Liver (tissue), 9 donors: Measurements from ENCODE around the gene RHOU. TPM values are rescaled to one million over a fixed set of nuclear protein-coding genes. Genes with fewer than 3 reads are reported as not detected.

ENCODE experiments used
- DNase-seq: peaks from one replicate; pipeline ENCODE4 v3.0.0-alpha.2; 2017; ENCODE audit warnings: low spot score
- H3K27ac ChIP-seq, 2 donors: one replicate each; pipeline ENCODE4 v1.7.0; 2013; ENCODE audit warnings: inconsistent platforms in 2 of 2, low read length in 2 of 2, control low read depth in 1 of 2, low read depth in 1 of 2, mild to moderate bottlenecking in 1 of 2
- H3K27me3 ChIP-seq, 4 donors: one replicate each; pipeline versions ENCODE4 v1.6.1 to v1.7.0; 2013; ENCODE audit warnings: low read length in 3 of 4, inconsistent platforms in 1 of 4, mild to moderate bottlenecking in 1 of 4, moderate library complexity in 1 of 4; ENCODE audit not compliant: control insufficient read depth in 4 of 4, insufficient read depth in 4 of 4
- H3K36me3 ChIP-seq, 4 donors: one replicate each; pipeline versions ENCODE4 v1.6.1 to v1.7.0; 2013; ENCODE audit warnings: low read length in 3 of 4, mild to moderate bottlenecking in 3 of 4, low read depth in 1 of 4, moderate library complexity in 1 of 4; ENCODE audit not compliant: control insufficient read depth in 4 of 4, insufficient read depth in 3 of 4
- H3K4me1 ChIP-seq, 4 donors: one replicate each; pipeline versions ENCODE4 v1.6.1 to v1.7.0; 2013; ENCODE audit warnings: low read length in 3 of 4, mild to moderate bottlenecking in 3 of 4, moderate library complexity in 1 of 4; ENCODE audit not compliant: control insufficient read depth in 4 of 4, insufficient read depth in 4 of 4
- H3K4me3 ChIP-seq, 3 donors: one replicate each; pipeline versions ENCODE4 v1.6.1 to v1.7.0; 2013; ENCODE audit warnings: low read length in 3 of 3, control low read depth in 1 of 3, low read depth in 1 of 3, mild to moderate bottlenecking in 1 of 3
- H3K9ac ChIP-seq, 2 donors: one replicate each; pipeline ENCODE4 v1.7.0; 2013; ENCODE audit warnings: low read length in 2 of 2, mild to moderate bottlenecking in 2 of 2, moderate library complexity in 2 of 2, control low read depth in 1 of 2, low read depth in 1 of 2
- H3K9me3 ChIP-seq, 4 donors: one replicate each; pipeline versions ENCODE4 v1.6.1 to v1.7.0; 2013; ENCODE audit warnings: low read length in 3 of 4; ENCODE audit not compliant: control insufficient read depth in 4 of 4
- FOXA2 ChIP-seq: IDR thresholded peaks from 2 replicates; pipeline ENCODE4 v1.6.1; 2016; ENCODE audit warnings: antibody characterized with exemption
- HNF4G ChIP-seq: IDR thresholded peaks from 2 replicates; pipeline ENCODE4 v1.6.1; 2016; ENCODE audit warnings: antibody characterized with exemption
- JUND ChIP-seq, 2 donors: IDR thresholded peaks; 2 replicates each; pipeline ENCODE4 v1.6.1; 2016; ENCODE audit warnings: antibody characterized with exemption in 2 of 2
- NR2F2 ChIP-seq: IDR thresholded peaks from 2 replicates; pipeline ENCODE4 v1.6.1; 2016; ENCODE audit warnings: antibody characterized with exemption
- RAD21 ChIP-seq, 2 donors: IDR thresholded peaks; 2 replicates each; pipeline ENCODE4 v1.6.1; 2016; ENCODE audit warnings: antibody characterized with exemption in 2 of 2, mild to moderate bottlenecking in 2 of 2
- REST ChIP-seq: IDR thresholded peaks from 2 replicates; pipeline ENCODE4 v1.6.1; 2016; ENCODE audit warnings: antibody characterized with exemption, mild to moderate bottlenecking
- RXRA ChIP-seq, 2 donors: IDR thresholded peaks; 2 replicates each; pipeline ENCODE4 v1.6.1; 2017 to 2018; ENCODE audit warnings: antibody characterized with exemption in 2 of 2, mild to moderate bottlenecking in 1 of 2
- SP1 ChIP-seq: IDR thresholded peaks from 2 replicates; pipeline ENCODE4 v1.6.1; 2018; ENCODE audit warnings: antibody characterized with exemption, mild to moderate bottlenecking
- TAF1 ChIP-seq: conservative IDR thresholded peaks from 2 replicates; pipeline ENCODE4 v1.6.1; 2016; ENCODE audit warnings: antibody characterized with exemption, mild to moderate bottlenecking
- WGBS: extraction: QIAGEN DNeasy Blood & Tissue Kit; methylation state at CpG from one replicate; pipeline ENCODE4 v1.1.7; 2013; 5-methylcytosine and 5-hydroxymethylcytosine counted together
- polyA plus RNA-seq, 2 donors: library from polyadenylated mRNA; stranded (reverse) in 1 of 2; unstranded in 1 of 2; fragments of 200-250 nt in 1 of 2; fragments of >200 nt in 1 of 2; fragmentation: Nextera tagmentation in 1 of 2; extraction: Ambion mirVana in 1 of 2; gene quantifications; one replicate each; pipeline versions ENCODE4 v1.2.1 to v1.2.3, GENCODE V29; 2013 to 2015
- total RNA-seq, 2 donors: library from RNA; depleted of rRNA; stranded (reverse); fragments of >200 nt; gene quantifications; one replicate each; pipeline ENCODE4 v1.2.3, GENCODE V29; 2014
- TF ChIP-seq, protein P1 (sequence below): IDR thresholded peaks from 2 replicates; pipeline ENCODE4 v1.6.1; 2016; ENCODE audit warnings: antibody characterized with exemption
- TF ChIP-seq, protein P2 (sequence below): IDR thresholded peaks from 2 replicates; pipeline ENCODE4 v1.6.1; 2016; ENCODE audit warnings: antibody characterized with exemption
- TF ChIP-seq, protein P3 (sequence below): IDR thresholded peaks from 2 replicates; pipeline ENCODE4 v1.6.1; 2016; ENCODE audit warnings: antibody characterized with exemption
- donor health status: healthy.
- donor health status: healthy.
- donor health status: healthy.
- donor health status: healthy.
- donor health status: healthy.

Gene RHOU
- total and polyA plus RNA-seq, 4 donors = 6.4 to 12.0 (median 11.6) TPM

DNA sequence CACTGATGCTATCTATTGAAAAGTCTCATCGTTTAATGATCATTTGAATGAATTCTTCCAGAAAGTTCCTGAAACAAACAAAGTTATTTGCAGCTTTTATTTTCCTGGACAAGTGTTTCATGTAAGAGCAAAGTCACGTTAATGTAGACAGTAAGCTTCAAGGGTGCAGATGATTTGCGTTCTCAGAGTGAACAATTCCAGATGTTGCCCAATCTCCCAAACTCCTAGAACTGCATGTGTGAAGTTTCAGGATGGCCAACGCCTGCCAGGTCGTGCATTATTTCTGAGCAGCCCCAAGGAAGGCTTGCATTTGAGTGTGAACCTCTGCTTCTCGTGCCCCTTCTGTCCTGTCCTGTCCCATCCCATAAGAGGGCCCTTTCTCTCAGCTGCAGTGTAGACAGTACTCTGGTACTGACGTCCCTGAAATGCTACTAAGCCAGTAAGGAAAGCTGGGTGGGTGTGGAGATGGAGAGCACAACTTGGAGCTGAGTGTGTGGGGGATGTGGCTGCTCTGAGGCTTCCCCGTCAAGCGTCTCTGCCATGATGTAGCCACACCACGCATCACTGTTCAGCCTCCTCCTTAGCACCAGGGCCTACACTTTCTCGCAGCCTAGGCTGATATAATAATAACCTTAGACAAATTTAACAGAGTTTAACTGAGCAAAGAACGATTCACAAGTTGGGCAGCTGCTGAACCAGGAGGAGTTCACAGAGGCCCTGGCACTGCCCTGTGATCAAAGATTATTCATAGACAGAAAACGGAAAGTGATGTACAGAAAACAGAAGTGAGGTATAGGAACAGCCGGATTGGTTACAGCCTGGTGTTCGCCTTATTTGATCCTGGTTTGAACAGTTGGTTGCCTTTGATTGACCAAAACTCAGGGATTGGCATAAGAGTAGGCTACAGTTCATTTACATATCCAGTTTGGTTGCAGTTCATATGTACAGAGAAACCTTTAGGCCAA lies 50.4 kb downstream of the RHOU start:
- Histone ChIP-seq H3K9ac (no peak overlapping the region), H3K27me3 (no peaks in the 10 kb centered on the region), H3K27ac (no peak overlapping the region), H3K4me1 (peaks cover 4 to 18% (median 10%) of the 10 kb centered on the region in 4 donors), H3K4me3 (no peak overlapping the region), H3K9me3 (no peaks in the 10 kb centered on the region), H3K36me3 (no peaks in the 10 kb centered on the region)
- no peak for DNase-seq
- TF ChIP-seq RXRA (IDR thresholded peaks at IDR 0.05) (no peak), JUND (IDR thresholded peaks at IDR 0.05) (no peak), RAD21 (IDR thresholded peaks at IDR 0.05) (no peak), NR2F2 (no peak), HNF4G (no peak), TAF1 (no peak)
- TF ChIP-seq, protein P1, sequence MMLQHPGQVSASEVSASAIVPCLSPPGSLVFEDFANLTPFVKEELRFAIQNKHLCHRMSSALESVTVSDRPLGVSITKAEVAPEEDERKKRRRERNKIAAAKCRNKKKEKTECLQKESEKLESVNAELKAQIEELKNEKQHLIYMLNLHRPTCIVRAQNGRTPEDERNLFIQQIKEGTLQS = no peak
- WGBS = 86% methylated on average over 15 of the region's 15 CpGs

DNA sequence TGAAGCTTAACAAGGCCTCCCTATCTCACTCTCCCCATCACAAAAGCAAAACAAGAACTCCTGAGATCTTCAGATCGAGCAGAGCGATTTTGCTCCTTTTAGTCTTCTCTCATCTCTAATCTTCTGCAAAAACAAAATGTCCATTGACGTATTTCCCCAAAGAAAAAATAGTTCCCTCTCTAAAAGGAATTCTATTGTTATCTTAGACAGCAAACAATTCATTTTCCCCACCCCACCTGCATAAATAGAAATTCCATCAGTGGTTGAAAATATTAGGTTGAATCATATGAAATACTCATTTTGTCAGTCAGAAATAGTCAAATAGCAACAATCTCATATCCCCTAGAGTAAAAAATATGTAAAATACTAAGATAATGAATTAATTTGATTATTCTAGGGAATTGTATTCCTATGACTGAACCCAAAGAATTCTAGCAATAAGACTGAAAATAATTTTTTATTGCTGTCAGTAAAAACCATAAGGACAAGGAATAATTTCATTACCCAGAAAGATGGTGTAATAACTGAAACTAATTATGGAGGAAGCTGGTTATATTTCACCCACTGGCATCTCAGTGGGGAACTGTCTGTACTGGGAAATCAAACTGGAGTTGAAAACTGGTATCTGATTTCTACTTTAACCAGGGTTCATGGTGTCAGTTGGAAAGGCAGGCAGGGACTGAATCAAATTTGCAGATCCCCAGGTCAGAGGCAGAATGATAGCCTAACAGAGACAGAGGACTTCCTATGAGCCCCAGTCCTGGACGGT lies 51.3 kb downstream of the RHOU start:
- H3K36me3 ChIP-seq = no peaks in the 10 kb centered on the region
- no peak overlapping the region for H3K27ac ChIP-seq
- H3K9me3 ChIP-seq = no peaks in the 10 kb centered on the region
- DNase-seq = no peak
- H3K27me3 ChIP-seq = no peaks in the 10 kb centered on the region
- WGBS = 89% methylated on average over 4 of the region's 4 CpGs
- no peak overlapping the region for H3K4me3 ChIP-seq
- H3K4me1 ChIP-seq = peaks cover 4 to 18% (median 10%) of the 10 kb centered on the region in 4 donors
- H3K9ac ChIP-seq = no peak overlapping the region
- TF ChIP-seq FOXA2 = no peak
- no peak for TF ChIP-seq RXRA (IDR thresholded peaks at IDR 0.05)
- no peak for TF ChIP-seq SP1
- no peak for TF ChIP-seq RAD21 (IDR thresholded peaks at IDR 0.05)
- TF ChIP-seq, protein P1 = no peak
- TF ChIP-seq REST = no peak
- TF ChIP-seq, protein P2, sequence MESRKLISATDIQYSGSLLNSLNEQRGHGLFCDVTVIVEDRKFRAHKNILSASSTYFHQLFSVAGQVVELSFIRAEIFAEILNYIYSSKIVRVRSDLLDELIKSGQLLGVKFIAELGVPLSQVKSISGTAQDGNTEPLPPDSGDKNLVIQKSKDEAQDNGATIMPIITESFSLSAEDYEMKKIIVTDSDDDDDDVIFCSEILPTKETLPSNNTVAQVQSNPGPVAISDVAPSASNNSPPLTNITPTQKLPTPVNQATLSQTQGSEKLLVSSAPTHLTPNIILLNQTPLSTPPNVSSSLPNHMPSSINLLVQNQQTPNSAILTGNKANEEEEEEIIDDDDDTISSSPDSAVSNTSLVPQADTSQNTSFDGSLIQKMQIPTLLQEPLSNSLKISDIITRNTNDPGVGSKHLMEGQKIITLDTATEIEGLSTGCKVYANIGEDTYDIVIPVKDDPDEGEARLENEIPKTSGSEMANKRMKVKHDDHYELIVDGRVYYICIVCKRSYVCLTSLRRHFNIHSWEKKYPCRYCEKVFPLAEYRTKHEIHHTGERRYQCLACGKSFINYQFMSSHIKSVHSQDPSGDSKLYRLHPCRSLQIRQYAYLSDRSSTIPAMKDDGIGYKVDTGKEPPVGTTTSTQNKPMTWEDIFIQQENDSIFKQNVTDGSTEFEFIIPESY = no peak
- no peak for TF ChIP-seq JUND (IDR thresholded peaks at IDR 0.05)
- TF ChIP-seq, protein P3, sequence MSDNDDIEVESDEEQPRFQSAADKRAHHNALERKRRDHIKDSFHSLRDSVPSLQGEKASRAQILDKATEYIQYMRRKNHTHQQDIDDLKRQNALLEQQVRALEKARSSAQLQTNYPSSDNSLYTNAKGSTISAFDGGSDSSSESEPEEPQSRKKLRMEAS = no peak
